ENCODE results near the gene AGPS. TPM values are rescaled to one million over a fixed set of nuclear protein-coding genes. Genes with fewer than 3 reads are reported as not detected.

AGPS gene
- total RNA-seq, 4 donors from 2014 or later: 23.1 to 38.8 (median 24.7) TPM

DNA sequence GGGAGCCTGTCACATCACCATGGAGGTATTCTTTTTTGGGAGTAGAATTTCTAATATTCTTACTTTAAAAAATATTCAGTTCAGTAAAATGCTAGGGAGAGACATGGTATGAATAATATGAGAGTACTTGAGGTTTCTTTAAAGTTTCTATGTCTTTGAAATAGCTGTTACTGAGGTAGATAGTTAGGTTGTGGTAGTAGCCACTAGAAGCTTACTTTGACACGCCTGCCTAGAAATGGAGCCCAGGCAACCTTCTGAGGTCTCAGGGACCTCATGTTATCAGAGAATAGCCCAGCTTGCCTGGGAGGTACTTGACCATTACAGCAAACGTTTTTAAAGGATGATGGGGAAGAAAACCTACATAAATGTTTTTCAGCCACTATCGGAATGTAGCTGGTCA, 131.2 kb downstream of the AGPS start:
- H3K36me3 ChIP-seq: no peaks in the 10 kb centered on the region
- H3K27ac ChIP-seq: no peak overlapping the region
- no peak for TF ChIP-seq POLR2A (IDR thresholded peaks at IDR 0.05)
- TF ChIP-seq, protein P1, sequence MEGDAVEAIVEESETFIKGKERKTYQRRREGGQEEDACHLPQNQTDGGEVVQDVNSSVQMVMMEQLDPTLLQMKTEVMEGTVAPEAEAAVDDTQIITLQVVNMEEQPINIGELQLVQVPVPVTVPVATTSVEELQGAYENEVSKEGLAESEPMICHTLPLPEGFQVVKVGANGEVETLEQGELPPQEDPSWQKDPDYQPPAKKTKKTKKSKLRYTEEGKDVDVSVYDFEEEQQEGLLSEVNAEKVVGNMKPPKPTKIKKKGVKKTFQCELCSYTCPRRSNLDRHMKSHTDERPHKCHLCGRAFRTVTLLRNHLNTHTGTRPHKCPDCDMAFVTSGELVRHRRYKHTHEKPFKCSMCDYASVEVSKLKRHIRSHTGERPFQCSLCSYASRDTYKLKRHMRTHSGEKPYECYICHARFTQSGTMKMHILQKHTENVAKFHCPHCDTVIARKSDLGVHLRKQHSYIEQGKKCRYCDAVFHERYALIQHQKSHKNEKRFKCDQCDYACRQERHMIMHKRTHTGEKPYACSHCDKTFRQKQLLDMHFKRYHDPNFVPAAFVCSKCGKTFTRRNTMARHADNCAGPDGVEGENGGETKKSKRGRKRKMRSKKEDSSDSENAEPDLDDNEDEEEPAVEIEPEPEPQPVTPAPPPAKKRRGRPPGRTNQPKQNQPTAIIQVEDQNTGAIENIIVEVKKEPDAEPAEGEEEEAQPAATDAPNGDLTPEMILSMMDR (IDR thresholded peaks at IDR 0.05): no peak
- H3K27me3 ChIP-seq: no peaks in the 10 kb centered on the region
- no peaks in the 10 kb centered on the region for H3K4me1 ChIP-seq
- intact Hi-C loops (cut with DNase I): no loop called here
- DNase-seq: no peak
- H3K9me3 ChIP-seq: no peaks in the 10 kb centered on the region
- no peak overlapping the region for H3K4me3 ChIP-seq (replicated peaks in 1 of 3)
- WGBS, 2 donors: 86 to 87% methylated on average over 3 of the region's 3 CpGs

DNA sequence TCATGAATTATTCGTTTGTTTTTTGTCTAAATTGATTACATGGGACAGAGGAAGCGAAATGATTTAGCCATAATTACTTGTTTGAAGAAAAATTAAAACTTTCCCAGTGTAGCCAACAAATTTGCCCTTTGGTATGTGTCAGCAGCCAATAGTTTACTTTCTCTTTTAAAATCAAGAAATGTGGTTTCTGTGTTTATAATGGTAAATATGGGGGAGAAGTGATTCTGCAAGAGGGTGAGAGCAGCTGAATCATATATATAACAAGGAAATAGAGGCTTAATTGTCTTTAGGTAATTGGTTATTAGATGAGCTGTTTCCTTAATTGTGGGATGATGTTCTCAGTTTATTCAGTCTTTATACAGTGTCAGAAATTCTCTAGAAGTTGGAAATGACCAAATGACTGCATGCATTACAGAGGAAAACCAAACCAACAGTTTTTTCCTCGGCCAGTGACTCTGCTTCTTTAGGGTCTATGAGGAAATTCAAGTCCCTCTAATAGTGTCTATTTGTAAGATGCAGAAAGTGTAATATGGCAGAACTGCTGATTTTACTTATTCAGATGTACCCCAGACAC, 132.9 kb downstream of the AGPS start:
- Histone ChIP-seq H3K4me3 (replicated peaks in 1 of 3) (no peak overlapping the region), H3K4me1 (no peaks in the 10 kb centered on the region), H3K27ac (no peak overlapping the region), H3K9me3 (no peaks in the 10 kb centered on the region), H3K36me3 (no peaks in the 10 kb centered on the region), H3K27me3 (no peaks in the 10 kb centered on the region)
- TF ChIP-seq, protein P1 (IDR thresholded peaks at IDR 0.05): no peak
- no peak for TF ChIP-seq POLR2A (IDR thresholded peaks at IDR 0.05)
- intact Hi-C loops (cut with DNase I): no loop called here
- DNase-seq: no peak
- WGBS, 2 donors: 83 to 87% methylated on average over 3 of the region's 3 CpGs

DNA sequence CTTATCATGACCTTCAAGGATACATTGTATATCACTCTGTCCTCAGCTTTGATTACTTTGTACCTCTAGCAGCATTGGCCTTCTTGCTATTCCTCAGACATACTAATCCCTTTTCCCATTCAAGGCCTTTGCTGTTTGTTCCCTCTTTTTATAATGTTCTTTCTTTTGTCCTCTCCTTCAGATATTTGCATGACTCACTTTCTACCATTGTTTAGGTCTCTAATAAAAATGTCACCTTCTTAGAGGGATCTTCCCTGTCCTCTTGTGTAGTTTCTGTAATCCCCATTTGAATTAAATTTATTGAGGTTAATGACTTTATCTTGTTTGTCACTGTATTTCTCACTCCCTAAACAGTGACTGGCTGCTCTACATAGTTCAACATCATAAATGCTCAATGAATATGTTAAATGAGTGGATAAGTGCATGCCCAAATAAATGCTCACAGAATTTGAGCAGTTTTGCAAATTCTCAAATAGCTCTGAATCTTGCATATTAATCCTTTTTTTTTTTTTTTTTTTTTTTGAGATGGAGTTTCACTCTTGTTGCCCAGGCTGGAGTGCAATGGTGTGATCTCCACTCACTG, 135.9 kb downstream of the AGPS start:
- no peak for TF ChIP-seq POLR2A (IDR thresholded peaks at IDR 0.05)
- TF ChIP-seq, protein P1 (IDR thresholded peaks at IDR 0.05): no peak
- H3K9me3 ChIP-seq: no peaks in the 10 kb centered on the region
- no peaks in the 10 kb centered on the region for H3K27me3 ChIP-seq
- no peak overlapping the region for H3K4me3 ChIP-seq (replicated peaks in 1 of 3)
- no peaks in the 10 kb centered on the region for H3K4me1 ChIP-seq
- H3K27ac ChIP-seq: no peak overlapping the region
- H3K36me3 ChIP-seq: no peaks in the 10 kb centered on the region
- no peak for DNase-seq
- intact Hi-C loops (cut with DNase I): no loop called here

DNA sequence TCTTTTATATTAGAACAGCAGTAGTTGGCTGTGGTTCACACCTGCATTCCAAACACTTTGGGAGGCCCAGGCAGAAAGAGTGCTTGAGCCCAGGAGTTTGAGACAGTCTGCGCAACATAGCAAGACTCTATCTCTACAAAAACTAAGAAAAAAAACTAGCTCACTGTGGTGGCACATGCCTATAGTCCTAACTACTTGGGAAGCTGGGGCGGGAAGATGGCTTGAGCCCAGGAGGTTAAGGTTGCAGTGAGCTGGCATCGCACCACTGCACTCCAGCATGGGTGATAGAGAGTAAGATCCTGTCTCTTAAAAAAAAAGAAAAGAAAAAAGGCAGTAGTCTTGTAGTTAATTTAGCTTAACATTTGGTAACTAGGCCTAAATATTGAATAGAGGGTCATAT, 136.6 kb downstream of the AGPS start:
- Histone ChIP-seq H3K9me3 (no peaks in the 10 kb centered on the region), H3K36me3 (no peaks in the 10 kb centered on the region), H3K4me3 (replicated peaks in 1 of 3) (no peak overlapping the region), H3K4me1 (no peaks in the 10 kb centered on the region), H3K27me3 (no peaks in the 10 kb centered on the region), H3K27ac (no peak overlapping the region)
- 93 to 94% methylated on average over 3 of the region's 3 CpGs for WGBS, 2 donors
- DNase-seq: no peak
- TF ChIP-seq, protein P1 (IDR thresholded peaks at IDR 0.05): no peak
- intact Hi-C loops (cut with DNase I): no loop called here

DNA sequence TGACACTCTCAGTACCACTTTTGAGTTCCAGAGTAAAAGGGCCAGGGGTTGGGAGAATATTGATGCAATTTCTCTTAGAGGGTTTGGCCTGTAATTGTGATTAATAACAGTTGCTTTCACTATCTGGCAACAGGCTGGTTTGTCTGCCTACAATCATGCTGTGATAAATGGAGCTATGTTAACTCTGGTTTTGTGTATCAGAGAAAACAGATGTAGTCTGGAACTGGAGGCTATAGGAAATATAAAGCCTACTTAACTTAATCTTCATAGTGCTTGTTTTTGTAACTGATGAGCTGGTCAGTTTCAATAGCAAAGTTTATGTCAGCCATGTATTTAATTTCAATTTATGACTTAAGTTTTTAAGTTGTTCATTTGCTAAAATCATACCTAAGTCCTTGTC, 138.0 kb downstream of the AGPS start:
- H3K9me3 ChIP-seq: no peaks in the 10 kb centered on the region
- no peak overlapping the region for H3K27ac ChIP-seq
- H3K36me3 ChIP-seq: no peaks in the 10 kb centered on the region
- H3K27me3 ChIP-seq: no peaks in the 10 kb centered on the region
- H3K4me1 ChIP-seq: no peaks in the 10 kb centered on the region
- intact Hi-C loops (cut with DNase I): no loop called here
- TF ChIP-seq, protein P1 (IDR thresholded peaks at IDR 0.05): no peak
- TF ChIP-seq POLR2A (IDR thresholded peaks at IDR 0.05): no peak
- H3K4me3 ChIP-seq (replicated peaks in 1 of 3): no peak overlapping the region
- no peak for DNase-seq
